ENCODE data around the gene NCL.

GRCh38 chr2:231458368-231458767, 5.9 kb downstream of the NCL start:
- no peak for TF ChIP-seq CTCF (IDR thresholded peaks at IDR 0.05)
- TF ChIP-seq CHD2 (IDR thresholded peaks at IDR 0.05; ENCODE audit: low read length, partially characterized antibody), result no peak
- TF ChIP-seq EP300 (IDR thresholded peaks at IDR 0.05; ENCODE audit: borderline replicate concordance in 1 of 2, low read depth in 1 of 2, low read length in 1 of 2), result no peak
